ENCODE measurements around the gene PRTG. TPM values are rescaled to one million over a fixed set of nuclear protein-coding genes. Genes with fewer than 3 reads are reported as not detected.

Gene PRTG
- total RNA-seq, 1 donor from 2014 or later, result 8.6 TPM

GRCh38 chr15:55649058-55649423 is 93.9 kb downstream of the PRTG start:
- Histone ChIP-seq H3K4me3 (no peak overlapping the region), H3K36me3 (no peaks in the 10 kb centered on the region), H3K27me3 (no peaks in the 10 kb centered on the region), H3K4me1 (no peaks in the 10 kb centered on the region), H3K27ac (no peak overlapping the region), H3K9me3 (no peaks in the 10 kb centered on the region)
- no peak for DNase-seq
- intact Hi-C loops (cut with DNase I), result loop anchor here (10.0 kb wide), 1 partner anchor 156 kb away; no protein-coding TSS in a partner anchor
- ATAC-seq, result no peak
- no peak for TF ChIP-seq CTCF (IDR thresholded peaks at IDR 0.05)

- DNase-seq, result no peak
- ATAC-seq, result no peak
- no peak for TF ChIP-seq CTCF (IDR thresholded peaks at IDR 0.05)
- H3K27ac ChIP-seq, result no peak overlapping the region
- no peaks in the 10 kb centered on the region for H3K27me3 ChIP-seq
- peaks cover 13% of the 10 kb centered on the region for H3K36me3 ChIP-seq
- H3K4me1 ChIP-seq, result no peaks in the 10 kb centered on the region
- intact Hi-C loops (cut with DNase I), result no loop called here
- H3K4me3 ChIP-seq, result no peak overlapping the region
- no peaks in the 10 kb centered on the region for H3K9me3 ChIP-seq
Observed at GRCh38 chr15:55638764-55639163, 104.2 kb downstream of the PRTG start.

GRCh38 chr15:55637086-55637485 is 105.9 kb downstream of the PRTG start:
- Histone ChIP-seq H3K4me1 (no peaks in the 10 kb centered on the region), H3K9me3 (no peaks in the 10 kb centered on the region), H3K27me3 (no peaks in the 10 kb centered on the region), H3K36me3 (peaks cover 13% of the 10 kb centered on the region), H3K4me3 (no peak overlapping the region), H3K27ac (no peak overlapping the region)
- no peak for ATAC-seq
- DNase-seq, result no peak
- intact Hi-C loops (cut with DNase I), result no loop called here
- no peak for TF ChIP-seq CTCF (IDR thresholded peaks at IDR 0.05)

- Histone ChIP-seq H3K27me3 (no peaks in the 10 kb centered on the region), H3K4me3 (no peak overlapping the region), H3K27ac (no peak overlapping the region), H3K9me3 (no peaks in the 10 kb centered on the region), H3K4me1 (no peaks in the 10 kb centered on the region), H3K36me3 (peaks cover under 1% of the 10 kb centered on the region)
- no peak for TF ChIP-seq CTCF (IDR thresholded peaks at IDR 0.05)
- ATAC-seq, result no peak
- no peak for DNase-seq
- intact Hi-C loops (cut with DNase I), result no loop called here
Observed at GRCh38 chr15:55633731-55634130, 109.2 kb downstream of the PRTG start.

- Histone ChIP-seq H3K36me3 (no peaks in the 10 kb centered on the region), H3K4me3 (no peak overlapping the region), H3K27me3 (no peaks in the 10 kb centered on the region), H3K27ac (no peak overlapping the region), H3K4me1 (no peaks in the 10 kb centered on the region), H3K9me3 (no peaks in the 10 kb centered on the region)
- intact Hi-C loops (cut with DNase I), result no loop called here
- TF ChIP-seq CTCF (IDR thresholded peaks at IDR 0.05), result no peak
- no peak for DNase-seq
- ATAC-seq, result no peak
Observed at GRCh38 chr15:55632434-55632833, 110.5 kb downstream of the PRTG start.

- Histone ChIP-seq H3K4me3 (no peak overlapping the region), H3K27me3 (no peaks in the 10 kb centered on the region), H3K4me1 (no peaks in the 10 kb centered on the region), H3K27ac (no peak overlapping the region), H3K36me3 (no peaks in the 10 kb centered on the region), H3K9me3 (no peaks in the 10 kb centered on the region)
- intact Hi-C loops (cut with DNase I), result no loop called here
- DNase-seq, result no peak
- no peak for ATAC-seq
- no peak for TF ChIP-seq CTCF (IDR thresholded peaks at IDR 0.05)
Observed at GRCh38 chr15:55630858-55631257, 112.1 kb downstream of the PRTG start.
